GM18951 (cell line): ENCODE data around the gene SETD6.
A peak's percentile ranks its signal among the peaks of the same experiment; 100 is the strongest.

ENCODE experiments used
- POLR2A ChIP-seq: IDR thresholded peaks from 4 replicates; pipeline ENCODE4 v1.6.1; 2011; ENCODE audit warnings: mild to moderate bottlenecking; ENCODE audit not compliant: insufficient read length, insufficient read depth; ENCODE audit errors: extremely low read depth
- in situ Hi-C: fragments of 300-500 bp; cut with MboI; formaldehyde crosslinking; loops from one replicate; pipeline ENCODE4 v1.12.0; 2022; ENCODE audit warnings: low sequenced_read_pairs, mixed read lengths, inconsistent platforms; ENCODE audit not compliant: unreplicated experiment

The SETD6 gene

GRCh38 chr16:58507195-58507962 lies 7.9 kb upstream of the SETD6 start:
- no peak for TF ChIP-seq POLR2A
- in situ Hi-C loops, result no loop called here

DNA sequence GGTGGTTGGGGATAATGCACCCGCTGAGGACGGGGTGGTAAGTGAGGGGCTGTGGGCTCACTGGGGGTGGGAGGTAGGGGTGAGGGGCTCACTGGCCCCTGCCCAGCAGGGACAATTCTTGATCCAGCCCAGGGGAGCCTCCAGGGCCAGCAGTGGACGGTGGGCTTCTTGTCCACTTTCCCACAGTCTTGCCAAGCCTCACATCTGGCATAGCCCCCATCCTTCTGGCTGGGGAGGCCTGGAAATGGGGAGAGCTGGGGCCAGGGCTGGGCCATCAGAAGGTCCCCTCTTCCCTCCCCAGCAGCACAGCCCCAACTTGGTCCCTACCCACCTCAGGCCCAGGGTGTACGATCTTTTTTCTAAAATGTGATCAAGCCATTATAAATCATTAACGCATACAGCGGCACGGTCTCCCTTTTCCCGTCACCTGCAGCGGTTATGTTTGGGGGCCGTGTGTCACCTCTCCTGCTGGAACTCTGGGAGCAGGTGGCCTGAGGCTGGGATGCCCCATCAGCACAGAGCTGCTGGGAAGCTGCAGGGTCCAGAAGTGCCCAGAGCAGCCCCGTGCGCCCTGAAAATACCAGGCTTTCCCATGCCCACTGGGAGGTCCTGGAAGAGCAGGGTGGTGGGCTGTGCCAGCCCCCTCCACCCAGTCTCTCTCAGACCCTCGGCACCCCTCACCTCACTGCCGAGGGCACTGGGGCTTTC lies 7.2 kb upstream of the SETD6 start:
- in situ Hi-C loops, result no loop called here
- TF ChIP-seq POLR2A, result no peak

DNA sequence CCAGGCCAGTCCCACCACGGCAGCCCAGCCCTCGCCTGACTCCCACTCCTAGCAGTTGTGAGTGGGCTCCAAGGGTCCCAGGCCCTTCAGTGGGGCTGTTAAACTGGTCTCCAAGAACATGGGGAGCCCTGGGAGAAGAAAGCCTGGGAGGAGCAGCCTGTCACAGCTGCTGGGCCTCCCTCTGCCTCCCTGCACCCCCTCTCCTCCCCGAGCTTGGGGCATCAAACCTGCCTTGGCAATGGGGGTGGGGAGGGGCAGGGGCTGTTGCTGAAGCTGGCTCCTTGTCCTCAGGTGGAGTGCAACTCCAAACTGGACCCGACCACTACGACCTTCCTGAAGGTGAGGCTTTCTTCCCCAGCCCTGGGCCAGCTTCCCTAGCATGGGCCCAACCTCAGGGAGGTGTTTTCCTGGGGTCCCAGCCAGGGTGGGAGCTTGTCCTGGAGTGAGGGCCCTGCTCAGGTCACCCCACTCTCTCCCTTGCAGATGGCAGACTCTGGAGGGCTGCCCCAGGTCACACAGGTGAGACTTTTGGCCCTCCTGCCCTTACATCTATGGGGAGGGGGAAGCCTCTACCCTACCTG lies 6.6 kb upstream of the SETD6 start:
- in situ Hi-C loops, result no loop called here
- no peak for TF ChIP-seq POLR2A

- TF ChIP-seq POLR2A, result no peak
- in situ Hi-C loops, result no loop called here
Measured at GRCh38 chr16:58509256-58510096, 5.8 kb upstream of the SETD6 start.

DNA sequence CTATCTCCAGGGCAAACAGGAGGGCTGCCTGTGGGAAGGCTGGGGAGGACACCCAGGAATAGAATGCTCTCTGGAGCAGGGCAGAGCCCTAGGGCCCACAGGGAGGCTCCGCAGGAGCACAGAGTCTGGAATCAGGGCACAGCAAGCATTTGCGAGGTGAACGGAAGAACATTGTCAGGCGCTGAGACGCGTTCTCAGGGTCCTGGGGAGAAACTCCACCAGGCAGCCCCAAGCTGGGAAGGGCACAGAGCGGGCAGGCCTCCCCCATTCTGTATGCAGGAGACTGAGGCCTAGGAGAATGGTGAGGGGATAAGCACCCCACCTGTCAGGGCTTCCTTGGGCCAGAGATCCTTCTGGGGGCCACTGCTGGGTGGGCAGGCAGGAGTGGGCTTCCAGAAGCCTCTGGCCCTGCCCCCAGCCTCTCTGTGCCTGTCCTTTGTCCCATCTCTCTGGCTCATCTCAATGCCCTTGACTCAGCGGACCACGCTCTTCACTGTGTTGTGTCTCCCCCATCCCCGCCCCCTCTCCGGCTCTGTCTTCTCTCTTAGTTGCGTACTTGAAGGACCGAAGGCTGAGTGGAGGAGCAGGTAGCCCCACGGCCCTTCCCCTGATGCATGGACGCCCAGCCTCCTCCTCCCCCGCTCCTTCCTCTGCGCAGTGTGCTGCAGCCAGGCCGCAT lies 5.1 kb upstream of the SETD6 start:
- in situ Hi-C loops, result no loop called here
- no peak for TF ChIP-seq POLR2A

- TF ChIP-seq POLR2A, result no peak
- in situ Hi-C loops, result no loop called here
Measured at GRCh38 chr16:58510776-58511628, 4.3 kb upstream of the SETD6 start.

DNA sequence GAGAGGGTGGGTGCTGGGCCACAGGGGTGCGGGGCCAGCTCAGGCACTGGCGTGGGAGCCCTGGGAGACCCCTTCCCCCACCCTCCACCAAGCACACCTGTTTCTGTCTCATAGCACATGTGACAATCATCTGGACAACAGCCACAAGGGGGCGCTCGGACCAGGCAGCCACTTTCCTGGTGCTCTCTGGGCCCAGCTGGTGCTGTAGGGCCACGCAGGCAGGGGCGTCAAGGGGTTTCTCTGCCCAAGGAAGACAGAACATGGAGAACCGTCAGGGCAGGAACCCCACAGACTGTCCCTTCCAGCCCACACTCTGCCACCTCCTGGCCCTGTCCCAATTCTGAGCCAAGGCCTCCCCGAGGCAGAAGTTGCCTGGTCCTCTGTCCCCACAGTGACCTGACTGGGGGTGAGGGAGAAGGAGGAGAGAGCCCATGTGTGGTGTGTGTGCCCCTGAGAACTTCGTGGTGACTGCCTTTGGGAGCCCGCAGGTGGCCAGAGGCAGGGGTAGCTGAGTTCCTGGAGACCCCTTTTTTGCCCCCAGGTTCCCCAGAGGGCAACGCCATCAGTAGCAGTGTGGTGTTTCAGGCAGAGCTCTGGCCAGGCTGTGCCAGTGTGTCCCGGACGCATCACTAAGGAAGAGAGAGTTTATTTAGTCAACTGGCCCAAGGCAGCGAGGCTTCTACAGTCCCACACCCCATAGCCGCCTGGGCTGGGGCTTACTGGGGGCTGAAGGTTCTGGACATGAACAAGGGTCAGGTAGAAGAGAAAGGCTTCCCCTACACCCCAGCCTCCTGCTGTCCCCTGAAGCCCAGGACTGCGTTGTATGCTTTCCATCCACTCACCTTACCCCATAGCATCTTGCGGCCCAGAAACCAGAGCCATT lies 3.1 kb upstream of the SETD6 start:
- in situ Hi-C loops, result no loop called here
- TF ChIP-seq POLR2A, result no peak

GRCh38 chr16:58513874-58514273 lies 1.4 kb upstream of the SETD6 start:
- no peak for TF ChIP-seq POLR2A
- in situ Hi-C loops, result no loop called here

GRCh38 chr16:58515871-58516767 lies 802 bp downstream of the SETD6 start:
- TF ChIP-seq POLR2A, result peak; percentile 40
- in situ Hi-C loops, result no loop called here

DNA sequence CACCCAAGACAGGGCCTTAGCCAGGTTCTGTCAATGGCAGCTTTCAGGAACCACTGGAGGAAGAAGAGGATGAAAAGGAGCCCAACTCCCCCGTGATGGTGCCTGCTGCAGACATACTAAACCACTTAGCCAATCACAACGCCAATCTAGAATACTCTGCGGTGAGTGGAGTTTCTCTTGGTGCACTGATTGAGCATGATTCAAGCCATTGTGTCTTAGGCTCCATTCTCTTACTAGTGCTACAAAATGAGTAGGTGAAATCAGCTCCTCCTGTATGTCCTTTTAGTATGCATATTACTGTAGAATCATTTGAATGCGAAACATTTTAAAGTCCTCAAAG lies 1.4 kb downstream of the SETD6 start:
- in situ Hi-C loops, result no loop called here
- no peak for TF ChIP-seq POLR2A
